ENCODE data around the gene CACNG3. TPM values are rescaled to one million over a fixed set of nuclear protein-coding genes. Genes with fewer than 3 reads are reported as not detected.

Gene CACNG3
- total and polyA plus RNA-seq, 2 donors (not counting 3 experiments of a cell fraction or from before 2014, with no cell fraction given) = not detected

- ChIA-PET POLR2A (no interaction called here), CTCF (interaction anchor here (0.7 to 1.0 kb wide), 2 partner anchors 90 to 151 kb away, joined by 3 read pairs; no protein-coding TSS in a partner anchor)
- DNase-seq (ENCODE audit: low read depth, low spot score) (no peak), FAIRE-seq (no peak)
- H3K4me1 ChIP-seq (ENCODE audit: control insufficient read depth, extremely low read depth, insufficient read depth, low read length) = no peaks in the 10 kb centered on the region
- H3K27me3 ChIP-seq (ENCODE audit: control insufficient read depth in 2 of 2, insufficient read depth in 2 of 2, low read length in 2 of 2) = no peaks in the 10 kb centered on the region
- no peak overlapping the region for H3K4me3 ChIP-seq (replicated peaks in 1 of 3; ENCODE audit: insufficient read depth in 1 of 3, low read depth in 1 of 3, low read length in 3 of 3)
- H3K27ac ChIP-seq (ENCODE audit: insufficient read depth, low read depth, low read length) = no peak overlapping the region
- dilution Hi-C loops (cut with MboI; ENCODE audit: extremely low pct_ligation_motif_present, low sequenced_read_pairs) (no loop called here), intact Hi-C loops (cut with micrococcal nuclease) (no loop called here)
- H4K20me1 ChIP-seq (replicated peaks; ENCODE audit: control insufficient read depth, extremely low read depth, insufficient read depth, low read length) = no peaks in the 10 kb centered on the region
- no peak overlapping the region for H2AFZ ChIP-seq (ENCODE audit: low read depth, low read length)
- BruUV-seq (replicated peaks) = no TSS peak
- H3K79me2 ChIP-seq (ENCODE audit: control insufficient read depth, insufficient read depth, low read length) = no peaks in the 10 kb centered on the region
- no peak overlapping the region for H3K4me2 ChIP-seq (ENCODE audit: insufficient read depth, low read length)
- no peaks in the 10 kb centered on the region for H3K9me3 ChIP-seq (replicated peaks; ENCODE audit: control insufficient read depth, insufficient read depth, low read length)
- no peak overlapping the region for H3K9ac ChIP-seq (replicated peaks; ENCODE audit: extremely low read depth, insufficient read depth, low read length)
- H3K9me1 ChIP-seq (replicated peaks; ENCODE audit: control insufficient read depth, extremely low read depth, insufficient read depth, low read length) = no peaks in the 10 kb centered on the region
- TF ChIP-seq CTCF (IDR thresholded peaks at IDR 0.05; ENCODE audit: extremely low read depth in 1 of 2, insufficient read depth in 1 of 2, low read depth in 1 of 2, low read length in 2 of 2) (no peak), GATA2 (IDR thresholded peaks at IDR 0.05; ENCODE audit: insufficient read depth, insufficient read length, low read depth, low read length) (no peak), FOS (IDR thresholded peaks at IDR 0.05; ENCODE audit: borderline replicate concordance, insufficient read depth, low read length) (no peak), POLR2AphosphoS5 (IDR thresholded peaks at IDR 0.05; ENCODE audit: insufficient read depth, low read depth, low read length) (no peak), EZH2 (IDR thresholded peaks at IDR 0.05; ENCODE audit: borderline replicate concordance, low read depth, low read length, severe bottlenecking) (no peak), POLR2A (IDR thresholded peaks at IDR 0.05; ENCODE audit: low read depth, low read length) (no peak), MAX (IDR thresholded peaks at IDR 0.05; ENCODE audit: insufficient read depth, insufficient read length) (no peak), MYC (IDR thresholded peaks at IDR 0.05; ENCODE audit: low read depth, low read length) (no peak), JUN (IDR thresholded peaks at IDR 0.05; ENCODE audit: borderline replicate concordance, insufficient read depth, insufficient read length, low read depth) (no peak)
- H3K36me3 ChIP-seq (ENCODE audit: control insufficient read depth in 2 of 2, extremely low read depth in 1 of 2, insufficient read depth in 2 of 2, low read length in 2 of 2) = no peaks in the 10 kb centered on the region
These were observed 34.9 kb upstream of the CACNG3 start for GRCh38 chr16:24221219-24221618.
